C1 segment of cervical spinal cord (tissue), 14 donors: ENCODE results near the gene RNASE8.

ENCODE experiments used
- DNase-seq, 14 donors: peaks; one replicate each; lab custom pipeline; 2025; lab: John Stamatoyannopoulos, UW

RNASE8 gene

DNA sequence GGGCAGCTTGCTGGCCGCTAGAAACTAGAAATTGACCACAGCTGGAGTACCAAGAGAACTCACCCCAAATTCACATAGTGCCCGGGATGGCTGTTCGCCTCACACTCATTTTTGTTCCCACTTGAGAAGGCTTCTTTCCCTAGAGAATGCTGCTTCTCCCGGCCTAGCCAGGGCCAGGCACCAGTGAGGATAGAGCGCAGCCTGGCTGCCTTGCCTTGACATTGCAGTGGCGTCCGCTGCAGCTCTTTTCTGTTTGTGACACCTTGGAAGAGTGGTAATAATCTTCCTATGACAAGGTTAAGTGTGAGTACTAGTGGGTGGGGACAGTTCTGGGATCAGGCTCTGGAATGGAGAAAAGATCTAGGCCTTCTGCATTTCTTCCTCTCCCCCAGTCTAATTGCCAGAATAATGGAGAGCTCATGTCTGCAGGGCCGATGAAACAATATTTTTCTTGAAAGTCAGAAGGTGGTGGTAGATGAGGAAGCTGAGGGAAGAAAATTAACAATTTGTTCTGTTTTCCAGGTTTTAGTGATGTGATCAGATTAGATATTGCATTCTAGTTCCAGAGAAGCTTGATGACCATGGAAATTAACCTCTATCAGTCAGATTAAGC, 46.9 kb downstream of the RNASE8 start:
- DNase-seq = peak in 12 of 14 donors; percentile 55 to 92 (median 80)

DNA sequence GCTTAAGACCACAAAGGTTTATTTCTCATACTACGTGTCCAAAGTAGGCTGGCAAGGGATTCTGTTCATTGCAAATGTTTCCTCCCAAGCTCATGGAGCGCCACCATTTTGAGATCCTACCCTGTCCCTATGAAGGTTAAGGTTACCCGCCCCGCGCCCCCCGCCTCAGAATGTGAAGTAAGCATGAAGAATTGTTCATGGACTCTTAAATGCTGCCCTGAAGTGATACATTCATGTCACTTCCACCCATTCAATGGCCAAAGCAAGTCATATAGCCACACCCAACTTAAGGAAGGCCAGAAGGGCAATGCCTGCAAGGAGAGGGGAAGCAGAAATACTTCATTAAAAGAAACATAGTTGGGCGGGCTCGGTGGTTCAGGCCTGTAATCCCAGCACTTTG, 47.5 kb downstream of the RNASE8 start:
- DNase-seq = no peak

- peak in 1 of 14 donors; percentile 38 for DNase-seq
These were observed 48.5 kb downstream of the RNASE8 start for GRCh38 chr14:21106176-21106497.

GRCh38 chr14:21106498-21107282, 49.1 kb downstream of the RNASE8 start:
- peak in 12 of 14 donors; percentile 29 to 82 (median 65) for DNase-seq

- no peak for DNase-seq
These were observed 49.7 kb downstream of the RNASE8 start for GRCh38 chr14:21107283-21107800.
